GM12878 (cell line): ENCODE data around the gene DSG1.

Experiments used
- BCL11A ChIP-seq: IDR thresholded peaks from 2 replicates; pipeline ENCODE4 v1.6.1; 2011; ENCODE audit warnings: low read depth, low read length
- MYC ChIP-seq: IDR thresholded peaks from 2 replicates; pipeline ENCODE4 v1.6.1; 2011; ENCODE audit warnings: mild to moderate bottlenecking, low read length, moderate library complexity, inconsistent platforms; ENCODE audit not compliant: insufficient read depth, insufficient replicate concordance, insufficient read length, severe bottlenecking
- POLR2AphosphoS5 ChIP-seq: IDR thresholded peaks from 2 replicates; pipeline ENCODE4 v1.6.1; 2011; ENCODE audit warnings: mild to moderate bottlenecking, low read length, inconsistent platforms
- RFX5 ChIP-seq: IDR thresholded peaks from 2 replicates; pipeline ENCODE4 v1.6.1; 2011; ENCODE audit warnings: low read depth, low read length, improper control_type of control experiment
- USF2 ChIP-seq: IDR thresholded peaks from 2 replicates; pipeline ENCODE4 v1.6.1; 2011; ENCODE audit warnings: low read depth, low read length, improper control_type of control experiment, borderline replicate concordance

- TF ChIP-seq RFX5: no peak
- TF ChIP-seq USF2: no peak
- no peak for TF ChIP-seq POLR2AphosphoS5
- no peak for TF ChIP-seq MYC
- no peak for TF ChIP-seq BCL11A
Measured at GRCh38 chr18:31275722-31276463, 42.1 kb upstream of the DSG1 start.
